Activated T-helper 1 cell treated with Interleukin-2 at 50 U/mL for 16 hours (primary cell): Measurements from ENCODE around the gene ANGPTL4.
"Not testable (repeated sequence)": the region's sequence is repeated elsewhere in the genome, so short reads cannot be mapped to it uniquely, and the experiment has no call there.

ENCODE experiments used
- DNase-seq: peaks from one replicate; pipeline ENCODE4 v3.0.0-alpha.2; 2020; ENCODE audit warnings: low read depth

Gene ANGPTL4

DNA sequence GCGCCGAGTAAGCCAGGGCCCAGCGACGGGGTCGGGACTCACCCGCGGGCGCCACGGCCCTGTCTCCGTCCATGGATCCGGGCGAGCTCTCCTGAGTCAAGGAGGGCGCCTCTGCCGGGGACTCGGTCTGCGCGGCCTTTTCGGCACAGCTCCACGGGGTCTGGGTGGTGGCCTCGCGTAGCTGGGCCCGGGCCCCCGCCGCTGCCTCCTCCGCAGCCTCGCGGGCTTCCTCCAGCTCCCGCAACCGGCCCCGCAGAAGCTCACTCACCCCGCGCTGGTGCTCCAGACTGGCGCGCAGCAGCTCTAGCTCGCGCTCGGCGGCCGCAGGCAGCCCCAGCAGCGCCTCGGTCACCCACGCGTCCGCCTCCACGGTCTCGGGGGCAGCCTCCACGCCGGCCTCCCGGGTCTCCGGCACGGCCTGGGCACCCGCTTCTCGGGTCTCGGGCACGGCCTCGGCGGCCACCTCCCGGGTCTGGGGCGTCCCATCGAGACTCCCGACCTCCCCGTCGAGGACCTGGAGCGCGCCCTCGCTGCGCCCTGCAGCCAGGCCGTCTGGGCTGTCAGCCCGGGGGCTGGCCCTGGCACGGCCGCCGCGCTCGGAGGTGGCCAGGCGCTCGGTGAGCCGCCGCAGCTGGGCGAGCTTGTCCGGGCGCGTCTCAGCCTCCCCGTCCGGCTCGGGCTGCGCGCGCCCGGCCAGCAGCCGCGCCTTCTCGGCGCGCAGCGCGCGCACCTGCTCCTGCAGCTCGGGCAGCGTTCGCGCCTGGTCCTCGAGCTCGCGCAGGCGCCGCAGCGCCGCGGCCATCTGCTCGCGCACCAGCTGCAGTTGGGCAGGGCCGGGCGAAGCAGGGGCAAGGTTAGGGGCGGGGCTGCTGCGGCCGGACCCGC is 29.3 kb upstream of the ANGPTL4 start:
- DNase-seq: no peak

DNA sequence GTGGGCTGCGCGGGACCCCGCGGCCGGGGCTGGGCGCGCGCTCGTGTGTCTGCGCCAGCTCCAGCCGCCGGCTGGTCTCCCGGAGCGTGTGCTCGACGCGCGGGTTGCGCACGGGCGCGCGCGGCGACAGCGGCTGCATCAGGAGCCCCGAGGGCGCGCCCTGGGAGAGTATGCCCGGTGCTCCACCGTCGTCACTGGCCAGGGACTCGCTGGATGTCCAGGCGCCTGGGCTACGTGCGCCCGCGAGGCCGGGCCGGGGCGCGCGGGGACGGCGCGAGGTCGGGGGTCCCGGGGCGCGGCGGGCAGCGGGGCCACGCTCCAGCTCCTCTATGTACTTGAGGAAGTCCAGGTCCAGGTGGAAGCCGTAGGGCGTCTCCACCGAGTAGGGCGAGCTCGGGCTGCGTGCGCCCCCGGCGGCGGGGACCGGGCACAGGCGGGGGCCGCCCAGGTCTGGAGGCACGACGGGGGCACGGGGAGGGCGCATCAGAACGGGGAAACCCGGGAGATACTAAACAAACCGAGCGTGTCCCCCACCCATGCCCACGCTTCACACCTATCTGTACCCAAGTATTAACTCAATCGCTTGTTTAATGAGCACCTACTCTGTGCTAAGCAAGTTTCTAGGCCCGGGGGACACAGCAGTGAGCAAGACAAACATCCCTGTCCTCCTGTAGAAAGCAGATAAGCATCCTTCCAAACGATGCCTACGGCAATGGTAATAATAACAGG is 28.4 kb upstream of the ANGPTL4 start:
- no peak for DNase-seq

GRCh38 chr19:8336072-8336569 is 27.8 kb upstream of the ANGPTL4 start:
- no peak for DNase-seq

- DNase-seq: no peak
Measured at GRCh38 chr19:8336660-8337059, 27.3 kb upstream of the ANGPTL4 start.

- DNase-seq: no peak
Measured at GRCh38 chr19:8337728-8338127, 26.2 kb upstream of the ANGPTL4 start.

DNA sequence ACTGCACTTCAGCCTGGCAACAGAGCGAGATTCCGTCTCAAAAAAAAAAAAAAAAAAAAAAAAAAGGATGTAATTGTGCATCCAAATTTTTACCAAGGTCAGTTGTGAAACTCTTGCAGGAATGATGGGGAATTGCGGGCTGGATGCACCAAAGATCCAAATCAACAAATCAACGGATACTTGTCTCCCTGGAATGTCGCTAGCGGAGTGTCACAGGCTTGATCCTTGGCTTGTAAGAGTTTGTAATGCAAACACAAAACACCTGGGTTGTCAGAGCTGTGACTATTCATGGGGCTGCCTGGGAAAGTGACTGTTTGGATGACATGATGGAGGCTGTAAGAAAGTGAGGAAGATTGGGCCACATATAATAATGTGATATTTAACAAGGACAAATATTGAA is 25.1 kb upstream of the ANGPTL4 start:
- no peak for DNase-seq

GRCh38 chr19:8340341-8341096 is 23.4 kb upstream of the ANGPTL4 start:
- DNase-seq: no peak

DNA sequence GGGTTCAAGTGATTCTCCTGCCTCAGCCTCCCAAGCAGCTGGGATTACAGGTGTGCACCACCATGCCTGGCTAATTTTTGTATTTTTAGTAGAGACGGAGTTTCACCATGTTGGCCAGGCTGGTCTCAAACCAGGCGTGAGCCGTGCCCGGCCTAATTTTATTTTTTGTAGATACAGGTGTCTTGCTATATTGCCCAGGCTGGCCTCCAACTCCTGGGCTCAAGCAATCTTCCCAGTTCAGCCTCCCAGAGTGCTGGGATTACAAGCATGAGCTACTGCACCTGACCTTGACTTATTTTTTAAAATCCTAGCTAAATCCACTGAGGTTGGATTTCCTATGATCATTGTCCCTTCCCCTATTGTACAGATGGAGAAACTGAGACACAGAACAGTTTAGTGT is 22.5 kb upstream of the ANGPTL4 start:
- DNase-seq: not testable (repeated sequence)

DNA sequence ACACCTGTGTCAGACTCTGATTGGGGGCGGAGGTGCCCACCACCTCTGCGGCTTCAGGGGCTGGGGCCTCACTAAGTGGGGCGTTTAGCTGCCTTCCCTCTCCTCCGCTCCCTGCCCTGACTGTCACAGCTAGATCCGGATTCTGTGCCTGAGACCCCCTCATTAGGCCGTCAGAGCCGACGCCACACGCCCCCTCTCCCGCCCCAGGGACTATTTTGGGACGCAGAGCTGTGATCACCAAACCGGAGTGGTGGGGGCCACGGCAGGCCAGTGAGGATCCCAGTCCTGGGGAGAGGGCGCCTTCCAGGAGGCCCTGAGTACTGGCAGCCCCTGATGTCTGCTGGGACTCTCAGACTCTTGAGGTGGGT is 21.7 kb upstream of the ANGPTL4 start:
- no peak for DNase-seq

GRCh38 chr19:8342684-8343482 is 21.1 kb upstream of the ANGPTL4 start, which contains the start of gene KANK3:
Gene KANK3, minus strand, starts transcription at chr19:8343262. Its CDS starts 5,434 bp downstream, at chr19:8337828.
- peak; percentile 85 for DNase-seq

- DNase-seq: no peak
Measured at GRCh38 chr19:8343483-8343844, 20.5 kb upstream of the ANGPTL4 start.

GRCh38 chr19:8349629-8350372 is 14.2 kb upstream of the ANGPTL4 start:
- DNase-seq: not testable (repeated sequence)

GRCh38 chr19:8352134-8352827 is 11.7 kb upstream of the ANGPTL4 start:
- DNase-seq: no peak

DNA sequence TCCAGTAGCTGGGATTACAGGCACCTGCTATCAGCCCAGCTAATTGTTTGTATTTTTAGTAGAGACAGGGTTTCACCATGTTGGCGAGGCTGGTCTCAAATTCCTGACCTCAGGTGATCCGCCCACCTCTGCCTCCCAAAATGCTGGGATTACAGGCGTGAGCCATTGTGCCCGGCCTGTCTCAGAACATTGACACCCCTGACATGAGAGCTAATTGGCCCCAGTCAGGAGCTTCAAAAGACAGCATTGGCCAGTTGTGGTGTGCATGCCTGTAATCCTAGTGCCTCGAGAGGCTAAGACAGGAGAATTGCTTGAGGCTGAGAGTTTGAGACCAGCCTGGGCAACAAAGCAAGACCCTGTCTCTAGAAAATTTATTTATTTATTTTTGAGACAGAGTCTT is 11.1 kb upstream of the ANGPTL4 start:
- not testable (repeated sequence) for DNase-seq

DNA sequence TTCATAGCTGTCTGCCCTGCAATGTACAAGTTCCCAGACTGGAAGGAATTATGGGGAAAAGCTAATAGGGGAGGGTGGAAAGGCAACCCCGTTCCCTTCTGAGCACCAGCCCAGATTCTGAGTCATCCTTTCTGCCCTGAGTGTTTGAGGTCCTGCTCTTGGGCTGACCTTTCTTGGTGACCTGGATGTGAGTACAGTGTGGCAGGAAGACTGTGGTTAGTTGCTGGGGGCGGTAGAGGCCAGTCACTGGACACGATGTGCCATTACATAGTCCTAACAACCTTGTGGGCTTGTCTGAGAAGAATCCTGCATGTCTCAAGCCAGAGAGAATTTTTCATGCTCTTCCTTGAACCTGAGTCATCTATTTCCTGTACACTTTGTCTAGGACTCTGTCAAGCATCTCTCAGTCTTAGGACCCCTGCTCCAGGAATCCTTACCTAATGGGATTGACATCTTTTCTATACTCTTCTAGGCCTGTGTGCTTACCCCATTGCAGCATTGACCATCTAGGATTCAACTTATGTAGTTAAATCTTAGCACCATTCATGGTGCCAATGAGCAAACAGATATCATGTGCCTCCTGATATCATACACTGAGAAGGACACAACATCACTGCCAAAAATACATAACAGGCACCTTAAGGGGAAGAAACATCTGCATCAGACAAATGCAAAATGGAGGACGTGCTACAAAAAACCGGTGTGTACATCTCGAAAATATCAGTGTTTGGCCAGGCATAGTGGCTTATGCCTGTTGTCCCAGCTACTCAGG is 8.1 kb upstream of the ANGPTL4 start:
- no peak for DNase-seq

DNA sequence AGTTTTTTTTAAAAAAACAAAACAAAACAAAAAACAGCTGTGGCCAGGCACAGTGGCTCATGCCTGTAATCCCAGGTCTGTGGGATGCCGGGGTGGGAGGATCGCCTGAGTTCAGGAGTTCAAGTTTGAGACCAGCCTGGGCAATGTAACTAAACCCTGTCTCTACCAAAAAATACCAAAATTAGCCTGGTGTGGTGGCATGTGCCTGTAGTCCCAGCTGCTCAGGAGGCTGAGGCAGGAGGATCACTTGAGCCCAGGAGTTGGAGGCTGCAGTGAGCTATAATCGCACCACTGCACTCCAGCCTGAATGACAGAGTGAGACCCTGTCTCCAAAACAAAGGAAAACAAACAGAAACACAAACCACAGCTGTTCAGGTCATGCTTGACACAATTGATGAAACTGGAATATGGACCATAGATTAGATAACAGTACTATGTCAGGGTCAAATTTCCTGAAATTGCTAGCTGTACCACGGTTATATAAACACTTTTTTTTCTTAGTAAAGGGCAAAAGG is 6.9 kb upstream of the ANGPTL4 start:
- DNase-seq: no peak

DNA sequence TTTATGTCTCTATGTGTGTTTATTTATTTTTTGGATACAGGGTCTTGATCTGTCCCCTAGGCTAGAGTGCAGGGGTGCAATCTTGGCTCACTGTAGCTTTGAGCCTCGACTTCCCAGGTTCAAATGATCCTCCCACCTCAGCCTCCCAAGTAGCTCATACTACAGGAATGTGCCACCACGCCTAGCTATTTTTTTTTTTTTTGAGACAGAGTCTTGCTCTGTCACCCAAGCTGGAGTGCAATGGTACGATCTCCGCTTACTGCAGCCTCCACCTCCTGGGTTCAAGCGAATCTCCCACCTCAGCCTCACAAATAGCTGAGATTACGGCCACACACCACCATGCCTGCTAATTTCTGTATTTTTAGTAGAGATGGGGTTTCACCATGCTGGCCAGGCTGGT is 5.0 kb upstream of the ANGPTL4 start:
- no peak for DNase-seq

DNA sequence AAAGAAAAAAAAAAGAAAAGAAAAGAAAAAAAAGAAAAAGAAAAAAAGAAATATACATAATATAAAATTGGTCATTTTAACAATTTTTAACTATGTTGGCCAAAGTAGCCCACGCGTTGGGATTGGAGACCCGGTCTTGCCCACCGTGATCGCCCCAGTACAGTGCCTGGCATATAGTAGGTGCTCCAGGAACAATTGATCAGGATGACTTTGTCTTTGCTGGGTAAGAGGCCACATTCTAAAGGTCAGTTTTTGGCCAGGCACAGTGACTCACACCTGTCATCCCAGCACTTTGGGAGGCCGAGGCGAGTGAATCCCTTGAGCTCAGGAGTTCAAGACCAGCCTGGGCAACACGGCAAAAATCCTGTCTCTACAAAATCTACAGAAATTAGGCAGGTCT is 3.8 kb upstream of the ANGPTL4 start:
- DNase-seq: no peak
